Measurements from ENCODE around the gene GNAT2.
A peak's percentile ranks its signal among the peaks of the same experiment; 100 is the strongest.

GNAT2 gene

GRCh38 chr1:109627692-109628399, 8.4 kb upstream of the GNAT2 start:
- peak; percentile 34 for DNase-seq (ENCODE audit: low spot score)

- DNase-seq (ENCODE audit: low spot score), result peak; percentile 37
Measured at GRCh38 chr1:109626682-109627408, 7.4 kb upstream of the GNAT2 start.

- DNase-seq (ENCODE audit: low spot score), result peak; percentile 48
Measured at GRCh38 chr1:109625601-109626560, 6.5 kb upstream of the GNAT2 start.

GRCh38 chr1:109625176-109625575, 5.8 kb upstream of the GNAT2 start:
- DNase-seq (ENCODE audit: low spot score), result no peak

DNA sequence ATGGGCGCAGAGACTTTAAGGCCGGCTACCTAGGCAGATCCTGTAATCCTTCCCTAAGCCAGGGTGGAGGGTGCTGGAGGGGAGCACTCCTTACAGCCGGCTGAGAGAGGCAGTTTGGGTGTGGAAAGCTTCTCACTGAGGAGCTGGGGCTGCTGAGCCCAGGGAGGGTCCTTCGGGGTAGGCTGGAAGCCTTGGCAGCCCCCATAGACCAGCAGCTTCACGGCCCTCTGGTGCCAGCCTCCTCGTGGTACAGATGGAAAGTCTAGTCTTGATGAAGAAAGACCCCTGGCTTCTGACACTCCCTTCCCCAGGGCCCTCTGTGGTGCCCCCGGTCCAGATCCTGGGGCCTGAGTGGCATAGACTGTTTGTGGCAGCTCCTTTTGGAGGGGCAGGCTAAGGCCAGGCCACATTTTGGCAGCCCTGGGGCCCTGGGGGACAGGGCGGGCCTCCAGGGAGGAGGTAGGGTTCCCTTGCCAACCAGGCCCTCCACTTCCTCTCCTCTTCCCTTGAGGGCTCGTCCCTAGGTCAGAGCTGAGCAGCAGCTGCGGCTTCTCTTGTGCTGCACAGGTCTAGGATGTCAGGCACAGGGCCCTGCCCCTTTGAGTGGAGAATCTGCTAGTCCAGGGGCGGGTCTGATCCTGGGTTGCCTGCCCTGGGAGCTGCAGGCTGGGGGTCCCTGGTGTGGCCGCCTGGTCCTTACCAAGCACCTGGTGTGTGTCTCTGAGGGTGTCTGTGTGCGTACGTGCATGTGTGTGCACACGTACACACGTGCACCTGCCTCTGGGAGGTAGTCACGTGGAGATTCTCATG, 5.0 kb upstream of the GNAT2 start:
- DNase-seq (ENCODE audit: low spot score), result peak; percentile 48

DNA sequence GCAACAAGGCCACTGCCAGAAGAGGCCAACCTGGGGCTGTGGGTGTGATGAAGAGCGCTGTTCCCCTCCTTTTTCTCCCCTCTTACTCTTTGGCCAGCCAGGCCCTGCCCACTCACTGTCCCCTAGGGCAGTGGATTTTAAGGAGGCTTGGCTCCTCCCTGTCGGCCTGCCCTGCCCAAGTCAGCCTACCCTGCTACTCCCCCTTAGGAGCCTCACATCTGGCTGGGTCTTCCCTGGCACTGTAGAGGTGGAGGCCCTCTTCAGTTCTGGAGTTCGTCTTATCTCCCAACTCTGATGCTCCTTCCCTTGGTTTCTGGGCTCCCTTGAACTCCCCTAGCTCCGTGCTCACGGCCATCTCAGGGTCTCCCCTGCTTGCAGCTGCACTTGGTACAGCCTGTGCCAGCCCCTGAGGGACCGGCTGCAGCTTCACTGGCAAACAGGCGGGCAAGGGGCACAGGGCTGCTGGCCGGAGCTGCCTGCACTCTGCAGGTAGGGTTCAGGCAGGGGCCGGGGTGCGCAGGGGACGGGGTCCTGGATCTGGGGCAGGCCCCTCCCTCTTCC, 4.3 kb upstream of the GNAT2 start:
- DNase-seq (ENCODE audit: low spot score), result no peak

DNA sequence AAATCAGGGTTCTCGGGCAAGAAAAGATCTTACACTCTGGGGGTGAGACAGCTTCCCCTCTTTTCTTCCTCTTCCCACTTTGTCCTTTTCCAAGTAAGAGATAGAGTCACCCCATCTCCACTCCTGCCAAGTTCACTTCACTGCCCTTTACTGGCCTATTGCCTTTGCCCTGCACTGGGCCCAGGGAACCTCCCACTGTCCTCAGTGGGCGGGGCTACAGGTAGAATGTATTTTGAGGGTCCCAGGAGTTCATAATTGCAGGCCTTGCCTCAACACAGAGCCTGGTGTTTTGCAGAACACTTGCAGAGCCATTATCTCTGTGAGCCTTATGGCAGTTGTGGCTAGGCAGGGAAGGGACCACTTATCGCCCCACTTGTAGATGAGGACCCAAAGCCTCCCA, 3.5 kb upstream of the GNAT2 start:
- peak; percentile 37 for DNase-seq (ENCODE audit: low spot score)

GRCh38 chr1:109622137-109622892, 2.9 kb upstream of the GNAT2 start:
- peak; percentile 29 for DNase-seq (ENCODE audit: low spot score)

DNA sequence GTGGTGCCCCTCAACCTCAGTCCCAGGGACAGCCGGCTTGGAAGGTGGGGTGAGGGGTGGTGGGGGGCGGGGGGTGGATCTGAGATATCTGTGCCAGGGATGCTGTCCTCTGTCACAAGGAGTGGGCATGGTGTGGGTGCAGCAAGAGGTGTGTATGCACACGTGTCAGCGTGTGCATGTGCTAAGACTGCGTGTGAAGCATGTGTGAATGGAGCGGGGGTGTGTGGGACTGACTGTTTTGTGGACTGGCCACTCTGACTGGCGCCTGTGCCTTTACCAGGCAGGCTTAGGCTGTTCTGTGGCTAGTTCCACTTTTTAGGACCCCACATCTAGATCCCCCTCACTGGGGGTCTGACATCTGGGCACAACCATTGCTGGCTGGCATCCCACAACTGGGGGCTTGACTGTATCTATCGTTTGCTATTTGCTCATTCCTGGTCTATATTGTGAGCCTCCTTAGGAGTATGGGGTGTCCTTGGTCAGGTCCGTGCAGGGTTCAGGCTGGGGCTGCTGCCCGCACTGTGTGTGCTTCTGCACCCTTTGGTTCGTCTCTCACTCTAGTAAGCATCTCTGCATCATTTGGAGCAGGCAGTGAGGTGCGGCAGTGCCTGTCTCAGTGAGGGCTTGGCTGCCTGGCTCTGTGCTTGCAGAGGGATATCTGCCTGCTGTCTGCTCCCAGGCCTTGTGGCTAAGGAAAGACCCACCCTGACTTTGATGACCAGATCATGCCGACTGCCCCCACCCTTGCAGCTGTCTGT, 2.1 kb upstream of the GNAT2 start:
- peak; percentile 40 for DNase-seq (ENCODE audit: low spot score)

DNA sequence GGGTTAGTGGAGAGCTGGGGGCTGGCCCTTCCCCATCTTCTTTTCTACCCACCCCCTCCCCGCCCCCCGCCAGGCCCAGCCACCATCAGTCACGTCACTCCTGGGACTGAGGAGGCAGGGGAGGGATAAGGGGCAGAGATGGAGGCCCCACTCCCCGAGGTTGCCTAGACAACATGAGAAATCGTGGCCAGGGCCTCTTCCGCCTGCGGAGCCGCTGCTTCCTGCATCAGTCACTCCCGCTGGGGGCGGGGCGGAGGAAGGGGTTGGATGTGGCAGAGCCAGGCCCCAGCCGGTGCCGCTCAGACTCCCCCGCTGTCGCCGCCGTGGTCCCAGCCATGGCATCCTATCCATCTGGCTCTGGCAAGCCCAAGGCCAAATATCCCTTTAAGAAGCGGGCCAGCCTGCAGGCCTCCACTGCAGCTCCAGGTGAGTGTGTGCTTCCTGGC, 1.4 kb upstream of the GNAT2 start:
- DNase-seq (ENCODE audit: low spot score), result peak; percentile 91

- peak; percentile 65 for DNase-seq (ENCODE audit: low spot score)
Measured at GRCh38 chr1:109620401-109620791, 980 bp upstream of the GNAT2 start.

DNA sequence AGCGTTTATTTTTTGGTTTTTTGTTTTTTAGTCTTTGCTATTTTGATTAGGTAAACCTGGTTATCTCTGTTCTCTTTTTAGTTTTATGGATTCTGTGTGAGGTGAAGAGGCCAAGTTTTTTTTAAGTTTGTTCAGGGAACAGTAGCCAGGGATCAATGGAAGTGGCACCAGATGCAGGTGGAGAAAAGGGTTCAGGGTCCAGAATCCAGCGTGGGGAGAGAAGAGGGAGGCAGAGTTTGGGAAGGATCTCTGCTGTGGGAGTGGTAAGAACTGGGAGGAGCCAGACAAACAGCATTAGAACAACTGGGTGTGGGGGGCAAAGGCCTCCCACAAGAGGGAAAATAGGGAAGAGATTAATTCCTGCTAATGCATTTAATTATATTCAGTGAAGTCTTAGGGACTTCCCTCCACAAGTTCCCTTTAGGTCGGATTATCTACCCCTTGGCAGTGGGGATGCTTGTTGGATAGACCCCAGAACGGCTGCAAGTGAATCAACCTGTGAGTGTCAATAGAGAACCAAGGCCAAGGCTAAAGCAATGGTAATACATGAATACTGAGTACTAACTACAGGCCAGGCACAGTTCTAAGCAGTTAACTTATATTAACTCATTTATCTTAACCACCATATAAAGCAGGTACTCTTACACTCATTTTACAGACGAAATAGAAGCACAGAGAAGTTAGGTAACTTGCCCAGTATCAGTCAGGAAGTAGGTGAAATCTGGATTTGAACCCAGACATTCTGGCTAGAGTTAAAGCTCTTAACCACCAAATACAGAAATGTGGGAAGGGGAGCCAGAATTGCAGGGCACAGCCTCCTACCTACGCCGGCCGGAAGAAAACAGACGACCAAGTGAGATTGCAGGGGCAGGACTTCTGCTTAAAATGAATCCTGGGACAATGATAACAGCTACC, 498 bp downstream of the GNAT2 start:
- peak; percentile 14 for DNase-seq (ENCODE audit: low spot score)

DNA sequence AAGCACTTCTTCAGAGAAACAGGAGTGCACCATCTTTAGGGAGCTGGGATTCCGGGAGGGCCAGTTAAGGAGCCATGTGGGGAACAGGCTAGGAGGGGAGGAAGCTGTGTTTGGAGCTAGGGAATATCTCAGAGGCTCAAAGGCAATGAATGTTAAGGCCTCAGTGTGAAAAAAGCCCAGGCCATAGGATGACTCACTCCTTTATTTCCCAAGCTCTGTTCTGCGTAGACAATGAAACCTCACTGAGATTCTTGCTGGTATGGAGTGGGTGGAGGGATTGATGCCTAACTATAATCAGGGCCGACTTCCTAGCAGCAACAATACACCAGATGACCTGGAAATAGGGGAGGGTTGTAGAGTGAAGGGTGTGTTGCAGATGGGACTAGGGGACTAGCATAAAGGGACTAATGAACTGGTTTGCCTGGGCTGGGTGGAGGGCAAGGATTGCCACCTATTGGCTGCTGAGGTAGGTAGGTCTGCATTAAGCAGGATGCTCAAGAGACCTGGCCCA, 2.1 kb downstream of the GNAT2 start:
- peak; percentile 35 for DNase-seq (ENCODE audit: low spot score)

- no peak for DNase-seq (ENCODE audit: low spot score)
Measured at GRCh38 chr1:109616391-109616790, 3.0 kb downstream of the GNAT2 start.

DNA sequence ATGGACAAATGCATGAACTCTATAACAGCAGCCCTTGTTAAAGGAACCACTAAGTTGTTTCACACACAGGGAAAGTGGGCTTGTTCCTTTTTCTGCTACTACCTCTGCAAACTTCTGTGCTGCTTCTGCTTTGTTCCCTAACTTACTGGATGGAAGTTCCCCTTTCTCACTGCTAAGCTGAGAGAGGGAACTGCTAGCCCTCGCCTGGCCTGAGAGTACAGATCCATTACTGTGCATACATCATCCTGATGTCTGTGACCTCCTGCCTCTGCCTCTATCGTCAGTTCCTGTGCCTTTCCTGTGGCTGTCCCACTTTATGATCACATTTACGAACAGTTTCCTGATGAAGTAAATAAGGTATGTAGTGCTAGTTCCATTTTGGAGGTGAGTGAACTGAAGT, 3.5 kb downstream of the GNAT2 start:
- no peak for DNase-seq (ENCODE audit: low spot score)

GRCh38 chr1:109613361-109614147, 5.9 kb downstream of the GNAT2 start:
- no peak for DNase-seq (ENCODE audit: low spot score)

GRCh38 chr1:109611308-109611990, 8.0 kb downstream of the GNAT2 start:
- no peak for DNase-seq (ENCODE audit: low spot score)

Measured in ecto neural progenitor cell (in vitro differentiated cells).